Measurements from ENCODE around the gene CINP.

GRCh38 chr14:102353126-102353619 lies 9.5 kb downstream of the CINP start:
- no peak for TF ChIP-seq CTCF (IDR thresholded peaks at IDR 0.05)
- TF ChIP-seq POLR2A (IDR thresholded peaks at IDR 0.05), result no peak
